ENCODE results near the gene DZIP3.

DNA sequence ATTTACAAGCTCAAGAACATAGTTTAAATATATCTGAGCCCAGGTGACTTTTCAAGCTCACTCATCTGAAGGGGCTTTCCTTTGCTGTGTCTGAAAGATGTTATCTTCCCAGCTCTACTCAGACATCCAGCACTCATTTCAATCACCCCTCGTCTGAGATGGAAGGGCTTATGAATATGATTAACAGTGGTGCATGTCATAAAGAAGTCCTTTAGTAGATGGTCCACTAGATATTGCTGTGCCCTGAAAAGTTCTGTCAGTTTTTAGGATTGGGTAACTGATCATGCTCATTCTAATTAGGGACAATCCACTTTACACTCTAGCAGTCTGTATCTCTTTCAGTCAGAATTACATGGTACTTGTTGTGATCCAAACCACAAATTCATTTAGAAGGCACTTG lies 139.4 kb downstream of the DZIP3 start:
- TF ChIP-seq, protein P1, sequence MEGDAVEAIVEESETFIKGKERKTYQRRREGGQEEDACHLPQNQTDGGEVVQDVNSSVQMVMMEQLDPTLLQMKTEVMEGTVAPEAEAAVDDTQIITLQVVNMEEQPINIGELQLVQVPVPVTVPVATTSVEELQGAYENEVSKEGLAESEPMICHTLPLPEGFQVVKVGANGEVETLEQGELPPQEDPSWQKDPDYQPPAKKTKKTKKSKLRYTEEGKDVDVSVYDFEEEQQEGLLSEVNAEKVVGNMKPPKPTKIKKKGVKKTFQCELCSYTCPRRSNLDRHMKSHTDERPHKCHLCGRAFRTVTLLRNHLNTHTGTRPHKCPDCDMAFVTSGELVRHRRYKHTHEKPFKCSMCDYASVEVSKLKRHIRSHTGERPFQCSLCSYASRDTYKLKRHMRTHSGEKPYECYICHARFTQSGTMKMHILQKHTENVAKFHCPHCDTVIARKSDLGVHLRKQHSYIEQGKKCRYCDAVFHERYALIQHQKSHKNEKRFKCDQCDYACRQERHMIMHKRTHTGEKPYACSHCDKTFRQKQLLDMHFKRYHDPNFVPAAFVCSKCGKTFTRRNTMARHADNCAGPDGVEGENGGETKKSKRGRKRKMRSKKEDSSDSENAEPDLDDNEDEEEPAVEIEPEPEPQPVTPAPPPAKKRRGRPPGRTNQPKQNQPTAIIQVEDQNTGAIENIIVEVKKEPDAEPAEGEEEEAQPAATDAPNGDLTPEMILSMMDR (IDR thresholded peaks at IDR 0.05) = no peak
- TF ChIP-seq POLR2A (IDR thresholded peaks at IDR 0.05) (no peak), EP300 (IDR thresholded peaks at IDR 0.05) (no peak)
